ENCODE data around the gene FHIT.

FHIT gene

GRCh38 chr3:60307562-60308199 lies 943.6 kb downstream of the FHIT start:
- DNase-seq = no peak

DNA sequence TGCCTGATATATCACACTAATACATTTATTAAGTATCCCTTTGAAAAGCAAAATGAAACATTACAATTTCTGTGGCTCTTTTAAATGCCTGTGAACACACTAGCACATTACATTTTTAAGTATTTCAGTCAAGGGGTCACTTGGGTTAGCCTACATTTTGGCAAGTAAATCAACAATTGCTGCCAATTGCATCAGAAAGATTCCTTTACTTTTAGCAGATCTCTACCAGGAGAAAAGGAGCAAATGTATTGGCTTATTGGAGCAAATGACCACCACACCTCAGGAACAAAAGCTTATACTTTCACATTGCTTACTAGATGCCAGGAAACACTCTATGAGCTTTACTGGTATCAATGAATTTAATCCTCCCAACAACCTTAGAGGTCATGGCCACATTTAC lies 947.1 kb downstream of the FHIT start:
- DNase-seq = no peak

- DNase-seq = no peak
Observed at GRCh38 chr3:60303160-60303559, 948.1 kb downstream of the FHIT start.

GRCh38 chr3:60301142-60301541 lies 950.1 kb downstream of the FHIT start:
- DNase-seq = no peak

GRCh38 chr3:60298141-60298540 lies 953.1 kb downstream of the FHIT start:
- DNase-seq = no peak

- no peak for DNase-seq
Observed at GRCh38 chr3:60294181-60294580, 957.1 kb downstream of the FHIT start.

DNA sequence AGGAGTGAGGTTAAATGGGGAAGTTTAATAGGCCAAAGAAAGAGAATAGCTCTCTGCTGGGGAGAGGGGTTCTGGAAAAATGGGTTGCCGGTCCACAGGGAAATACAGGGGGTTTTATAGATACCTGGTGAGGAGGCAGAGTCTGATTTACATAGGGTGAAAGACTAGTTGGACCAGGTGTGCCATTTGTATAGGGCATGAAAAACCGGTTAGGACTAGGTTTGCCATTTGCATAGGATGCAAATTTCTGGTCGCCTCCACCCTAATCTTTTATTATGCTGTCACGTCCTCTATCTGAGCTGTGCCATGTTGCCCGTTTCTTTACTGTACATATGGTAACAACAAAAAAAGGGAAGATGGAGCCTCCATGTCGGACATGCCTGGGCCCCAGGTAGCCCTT lies 960.1 kb downstream of the FHIT start:
- no peak for DNase-seq

GRCh38 chr3:60290122-60290492 lies 961.1 kb downstream of the FHIT start:
- no peak for DNase-seq

DNA sequence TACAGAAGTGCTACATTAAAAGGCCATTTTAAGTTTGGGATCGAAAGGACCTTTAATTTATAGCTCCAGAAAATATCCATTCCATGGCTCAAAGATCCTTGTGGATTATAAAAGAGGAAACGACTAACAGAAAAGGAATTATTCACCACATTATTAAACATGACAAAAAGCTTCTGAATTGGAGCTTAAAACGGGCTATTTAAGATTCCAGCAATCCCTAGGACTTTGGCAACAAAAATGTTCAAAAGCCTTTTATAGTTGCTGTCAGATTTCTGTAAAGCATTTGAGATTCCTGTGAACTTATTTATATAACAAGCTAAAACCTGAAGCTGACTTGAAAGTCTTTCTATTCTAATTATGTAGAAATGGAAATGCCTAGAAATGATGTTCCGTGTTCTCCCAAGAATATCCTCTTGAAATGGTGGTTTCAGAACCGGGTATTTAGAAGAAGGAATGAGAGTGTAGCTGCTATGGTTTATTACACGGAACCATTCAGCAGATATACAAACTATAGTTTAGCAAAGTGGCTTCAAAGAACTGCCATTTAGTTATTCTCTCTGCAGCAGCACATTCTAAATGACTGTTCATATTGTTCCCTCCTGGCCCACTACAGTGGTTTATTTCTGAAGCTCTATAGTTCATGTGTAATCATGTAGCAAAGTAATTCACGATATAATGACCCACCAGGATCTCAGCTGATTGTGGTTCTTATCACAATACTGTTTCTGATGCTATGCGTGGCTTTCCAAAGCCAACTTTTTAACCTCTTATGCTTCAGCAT lies 961.7 kb downstream of the FHIT start:
- no peak for DNase-seq

- no peak for DNase-seq
Observed at GRCh38 chr3:60282866-60283265, 968.4 kb downstream of the FHIT start.

DNA sequence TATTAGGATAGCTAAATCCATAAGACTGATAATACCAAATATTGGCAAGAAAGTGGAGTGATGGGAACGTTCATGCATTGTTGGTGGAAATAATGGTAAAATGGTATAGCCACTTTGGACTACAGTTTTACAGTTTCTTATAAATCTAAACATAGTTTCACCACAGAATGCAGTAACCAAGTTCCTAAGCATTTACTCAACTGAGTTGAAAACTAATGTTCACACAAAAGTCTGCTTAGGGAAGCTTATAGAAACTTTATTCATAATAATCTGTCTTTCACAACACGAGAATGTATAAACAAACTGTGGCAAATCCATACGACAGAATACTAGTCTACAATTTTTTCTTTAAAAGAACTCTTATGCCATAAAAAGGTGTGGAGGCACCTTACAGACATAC lies 969.3 kb downstream of the FHIT start:
- no peak for DNase-seq

GRCh38 chr3:60277361-60277800 lies 973.9 kb downstream of the FHIT start:
- no peak for DNase-seq

GRCh38 chr3:60276615-60277014 lies 974.6 kb downstream of the FHIT start:
- no peak for DNase-seq

DNA sequence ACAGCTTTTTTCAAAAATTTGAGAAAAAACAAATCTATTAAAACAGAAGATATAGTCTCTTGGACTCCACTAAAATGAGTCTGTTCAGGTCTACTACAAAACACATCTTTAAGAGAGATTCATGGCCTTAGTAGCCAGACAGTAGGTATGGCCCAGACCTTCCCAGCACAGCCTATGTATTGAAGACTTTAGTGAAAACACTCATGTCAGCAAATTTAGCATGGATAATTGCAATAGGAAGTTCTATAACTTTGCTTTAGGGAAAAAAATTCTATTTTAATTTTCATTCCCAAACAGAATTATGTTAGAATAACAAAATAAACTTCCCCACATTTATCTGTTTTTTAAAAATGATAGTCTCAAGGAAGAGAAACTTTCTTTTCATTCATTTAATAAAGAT lies 976.6 kb downstream of the FHIT start:
- DNase-seq = no peak

DNA sequence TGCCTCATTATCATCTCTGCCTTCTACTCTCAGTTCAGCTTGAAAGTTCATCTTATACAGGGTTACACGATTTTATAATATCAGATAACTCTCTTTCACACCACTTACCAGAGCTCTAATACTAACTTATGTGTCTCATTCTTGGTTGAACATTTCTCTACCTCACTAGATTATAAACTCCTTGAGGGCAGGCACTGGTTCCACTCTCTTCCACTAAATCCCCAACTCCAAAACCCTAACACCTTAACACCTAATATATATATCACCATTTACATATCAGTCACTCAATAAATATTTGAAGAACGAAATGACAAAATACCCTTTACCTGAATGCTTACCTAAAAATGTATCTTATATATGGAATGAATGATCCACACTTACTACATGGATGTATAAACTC lies 977.2 kb downstream of the FHIT start:
- no peak for DNase-seq

- DNase-seq = no peak
Observed at GRCh38 chr3:60269829-60270266, 981.4 kb downstream of the FHIT start.

- no peak for DNase-seq
Observed at GRCh38 chr3:60269377-60269776, 981.9 kb downstream of the FHIT start.

DNA sequence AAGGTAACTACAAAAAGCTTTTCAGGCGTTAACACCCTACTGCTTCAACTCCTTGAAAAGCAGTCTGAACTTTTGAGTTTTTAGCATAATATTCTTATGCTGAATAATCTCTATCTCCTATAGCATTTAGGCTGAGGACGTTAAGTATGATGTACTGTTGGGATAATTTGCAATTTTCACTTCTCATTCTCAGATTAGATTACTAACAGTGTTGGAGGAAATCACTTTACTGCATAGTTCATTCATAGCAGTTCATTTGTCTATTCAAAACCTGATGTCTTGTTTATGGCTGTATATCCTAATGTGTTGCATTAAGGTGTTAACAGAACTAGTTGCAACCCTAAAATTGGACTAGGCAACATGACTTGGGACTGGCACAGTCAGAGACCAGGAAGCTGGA lies 983.1 kb downstream of the FHIT start:
- DNase-seq = no peak

- DNase-seq = no peak
Observed at GRCh38 chr3:60266444-60266843, 984.8 kb downstream of the FHIT start.

GRCh38 chr3:60263191-60263590 lies 988.1 kb downstream of the FHIT start:
- DNase-seq = no peak

- no peak for DNase-seq
Observed at GRCh38 chr3:60262546-60262945, 988.7 kb downstream of the FHIT start.

- no peak for DNase-seq
Observed at GRCh38 chr3:60260546-60260945, 990.7 kb downstream of the FHIT start.

DNA sequence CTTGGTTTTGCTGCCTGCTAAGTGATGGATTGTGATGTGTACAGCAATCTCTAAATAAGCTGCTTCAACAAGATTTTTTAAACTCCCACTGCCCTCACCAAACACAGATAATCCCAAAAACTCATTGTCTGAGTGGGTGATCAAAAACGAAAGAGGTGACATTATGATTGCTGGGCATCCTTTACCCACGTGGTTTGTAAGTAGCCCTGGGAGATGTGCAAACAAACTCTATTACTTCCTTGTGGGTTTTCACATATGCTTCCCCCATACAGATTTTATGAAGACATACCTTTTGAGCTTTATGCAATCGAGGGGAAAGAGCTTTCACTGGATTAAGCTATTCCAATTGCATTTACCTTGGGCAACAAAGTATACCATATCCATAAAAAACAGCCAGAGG lies 1000.4 kb downstream of the FHIT start:
- DNase-seq = no peak

DNA sequence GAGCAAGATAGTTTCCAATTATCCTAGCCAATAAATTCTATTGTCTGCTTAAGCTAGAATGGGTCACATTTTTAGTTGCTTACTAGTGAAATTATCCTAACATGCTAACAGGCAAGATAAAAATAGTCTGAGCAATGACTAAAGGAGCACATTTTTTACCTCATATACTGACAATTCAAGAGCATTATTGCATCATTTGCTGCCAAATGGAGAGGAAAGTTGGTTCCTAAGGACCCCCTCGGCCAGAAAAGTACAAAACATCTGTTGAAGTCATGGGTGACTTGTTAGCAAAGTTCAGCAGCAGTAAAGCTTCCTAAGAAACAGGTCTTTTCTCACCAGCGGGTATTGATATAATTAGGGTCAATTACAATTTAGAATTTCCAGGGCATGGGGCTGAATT lies 1001.0 kb downstream of the FHIT start:
- DNase-seq = no peak

DNA sequence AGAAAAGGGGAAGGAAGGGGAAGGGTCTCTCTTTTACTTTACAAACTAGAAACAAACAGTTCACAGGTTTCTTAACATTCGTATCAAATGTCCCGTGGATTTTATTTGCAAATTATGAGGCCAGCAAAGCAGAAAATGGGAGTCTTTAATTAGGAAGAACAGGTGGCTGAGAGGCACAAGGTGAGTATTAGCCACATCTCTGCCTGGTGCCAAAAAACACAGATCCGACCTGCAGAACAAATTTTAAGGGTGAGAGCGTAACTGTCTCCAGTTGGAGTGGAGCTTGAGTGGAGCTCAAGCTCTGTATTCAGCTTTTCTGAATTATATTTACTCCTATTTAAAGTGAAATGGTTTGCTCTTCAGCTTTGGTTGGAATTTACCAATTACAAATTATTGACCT lies 1004.9 kb downstream of the FHIT start:
- DNase-seq = no peak

Measured in inflammatory macrophage treated with lipopolysaccharide for 4 hours (primary cell).